ENCODE measurements around the gene ALPK3.

ALPK3 gene

DNA sequence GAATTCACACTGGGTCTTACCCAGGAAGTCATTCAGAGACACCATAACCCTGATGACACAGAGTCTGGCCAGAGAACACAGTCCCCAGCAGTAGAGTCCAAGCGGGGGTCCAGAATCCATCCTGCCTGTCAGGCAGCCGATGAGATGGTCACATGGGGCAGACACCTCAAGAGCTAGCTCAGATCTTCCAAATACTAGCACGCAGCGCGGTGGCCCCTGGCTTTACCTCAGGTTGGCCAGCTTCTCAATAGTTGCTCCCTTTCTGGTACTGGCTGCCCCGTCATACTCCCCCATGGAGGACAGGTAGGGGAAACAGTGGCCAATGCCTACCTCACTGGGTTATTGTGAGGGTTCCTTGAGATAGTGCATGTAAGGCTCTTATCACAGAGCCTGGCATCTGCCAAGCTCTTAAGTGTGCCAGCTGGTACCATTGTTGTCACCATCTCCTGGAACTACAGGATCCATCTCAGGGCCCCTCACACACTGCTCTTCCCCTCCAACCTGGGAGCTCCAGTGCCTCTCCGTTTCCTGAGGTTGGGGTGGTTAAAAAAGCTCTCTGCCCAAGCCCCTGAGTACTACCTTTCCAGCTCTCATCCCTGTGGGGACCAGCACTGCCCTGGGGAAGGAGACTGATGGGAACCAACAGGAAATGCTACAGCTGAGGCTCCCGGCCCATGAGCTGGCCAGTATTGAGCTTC lies 63.8 kb downstream of the ALPK3 start:
- no peak for DNase-seq (ENCODE audit: low spot score)
- TF ChIP-seq, protein P1, sequence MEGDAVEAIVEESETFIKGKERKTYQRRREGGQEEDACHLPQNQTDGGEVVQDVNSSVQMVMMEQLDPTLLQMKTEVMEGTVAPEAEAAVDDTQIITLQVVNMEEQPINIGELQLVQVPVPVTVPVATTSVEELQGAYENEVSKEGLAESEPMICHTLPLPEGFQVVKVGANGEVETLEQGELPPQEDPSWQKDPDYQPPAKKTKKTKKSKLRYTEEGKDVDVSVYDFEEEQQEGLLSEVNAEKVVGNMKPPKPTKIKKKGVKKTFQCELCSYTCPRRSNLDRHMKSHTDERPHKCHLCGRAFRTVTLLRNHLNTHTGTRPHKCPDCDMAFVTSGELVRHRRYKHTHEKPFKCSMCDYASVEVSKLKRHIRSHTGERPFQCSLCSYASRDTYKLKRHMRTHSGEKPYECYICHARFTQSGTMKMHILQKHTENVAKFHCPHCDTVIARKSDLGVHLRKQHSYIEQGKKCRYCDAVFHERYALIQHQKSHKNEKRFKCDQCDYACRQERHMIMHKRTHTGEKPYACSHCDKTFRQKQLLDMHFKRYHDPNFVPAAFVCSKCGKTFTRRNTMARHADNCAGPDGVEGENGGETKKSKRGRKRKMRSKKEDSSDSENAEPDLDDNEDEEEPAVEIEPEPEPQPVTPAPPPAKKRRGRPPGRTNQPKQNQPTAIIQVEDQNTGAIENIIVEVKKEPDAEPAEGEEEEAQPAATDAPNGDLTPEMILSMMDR (IDR thresholded peaks at IDR 0.05; ENCODE audit: extremely low read depth, missing control alignments): no peak

DNA sequence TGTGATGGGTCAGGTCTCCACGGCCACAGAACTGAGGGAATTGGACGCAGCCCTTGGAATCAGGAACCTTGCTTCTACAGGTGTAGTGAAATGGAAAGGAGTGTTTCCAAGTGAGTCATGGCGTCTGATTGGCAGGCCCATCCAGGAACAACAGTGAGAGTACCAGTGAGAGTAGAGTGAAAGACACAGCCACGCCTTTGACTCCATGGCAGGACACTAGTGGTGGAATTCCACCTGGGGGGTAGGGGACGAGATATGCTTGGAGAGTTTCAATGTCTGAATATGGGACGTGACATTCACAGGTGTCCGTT lies 64.3 kb downstream of the ALPK3 start:
- TF ChIP-seq, protein P1 (IDR thresholded peaks at IDR 0.05; ENCODE audit: extremely low read depth, missing control alignments): no peak
- no peak for DNase-seq (ENCODE audit: low spot score)

DNA sequence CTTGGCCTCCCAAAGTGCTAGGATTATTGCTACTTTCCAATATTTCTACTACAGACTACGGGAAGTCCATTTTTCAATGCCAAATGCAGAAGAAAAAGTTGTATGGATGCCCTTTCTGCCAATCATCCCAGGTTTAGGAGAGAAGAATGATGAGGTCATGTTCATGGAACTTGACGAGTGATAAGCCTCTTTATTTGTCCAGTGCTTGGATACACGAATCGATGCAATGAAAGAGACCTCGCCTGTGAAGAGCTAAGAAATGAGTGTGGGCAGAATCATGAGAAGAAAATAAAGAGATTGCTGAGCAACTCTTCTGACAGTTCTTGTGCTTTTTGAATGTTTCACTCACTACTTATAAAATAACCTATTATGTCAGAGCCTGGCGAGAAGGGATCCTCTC lies 66.3 kb downstream of the ALPK3 start:
- no peak for DNase-seq (ENCODE audit: low spot score)
- TF ChIP-seq, protein P1 (IDR thresholded peaks at IDR 0.05; ENCODE audit: extremely low read depth, missing control alignments): no peak

DNA sequence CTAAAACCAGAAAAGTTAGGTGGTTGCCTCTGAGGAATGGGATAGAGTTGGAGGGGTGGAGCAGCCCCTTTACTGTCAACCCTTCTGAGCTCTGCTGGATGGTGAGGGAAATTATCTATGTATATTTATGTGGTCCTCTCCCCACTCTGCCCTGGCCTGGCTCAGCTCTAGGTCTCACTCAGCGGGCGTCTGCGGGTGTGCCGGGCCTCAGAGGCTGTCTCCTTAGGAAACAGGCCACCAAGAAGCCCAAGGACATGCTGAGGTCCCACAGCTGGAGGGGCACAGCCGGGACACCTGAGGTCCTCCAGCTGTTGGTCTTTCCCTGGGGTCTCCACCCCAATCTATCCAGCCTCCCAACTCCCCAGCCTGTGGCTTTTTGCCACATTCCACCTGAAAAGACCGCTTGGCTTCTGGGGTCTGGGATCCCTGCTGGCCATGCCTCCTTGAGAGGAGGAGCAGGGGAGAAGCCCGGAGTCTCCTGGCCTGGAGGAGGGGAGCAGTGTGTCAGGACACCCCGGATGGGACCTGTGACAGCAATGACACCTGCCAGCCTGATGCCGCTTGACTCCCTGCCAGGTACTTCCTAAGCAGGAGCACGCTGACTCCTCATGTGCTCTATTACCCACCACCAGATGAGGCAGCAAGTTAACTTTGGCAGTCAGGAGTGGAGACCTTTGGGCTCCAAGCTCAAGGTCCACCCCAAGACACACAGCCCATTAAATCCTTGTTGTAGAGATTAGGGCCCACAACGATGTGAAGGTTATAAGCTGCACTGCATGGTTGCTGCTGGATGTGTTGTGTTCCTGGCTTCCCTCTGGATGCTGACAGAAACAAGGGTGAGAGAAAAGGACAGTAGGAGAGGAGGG lies 67.0 kb downstream of the ALPK3 start, which contains the start of gene SLC28A1:
Gene SLC28A1 (plus strand): TSS at position 747 of the 866 bp plus-strand sequence. CDS start 3,099 bp downstream, outside the sequence.
- DNase-seq (ENCODE audit: low spot score): no peak
- TF ChIP-seq, protein P1 (IDR thresholded peaks at IDR 0.05; ENCODE audit: extremely low read depth, missing control alignments): no peak

DNA sequence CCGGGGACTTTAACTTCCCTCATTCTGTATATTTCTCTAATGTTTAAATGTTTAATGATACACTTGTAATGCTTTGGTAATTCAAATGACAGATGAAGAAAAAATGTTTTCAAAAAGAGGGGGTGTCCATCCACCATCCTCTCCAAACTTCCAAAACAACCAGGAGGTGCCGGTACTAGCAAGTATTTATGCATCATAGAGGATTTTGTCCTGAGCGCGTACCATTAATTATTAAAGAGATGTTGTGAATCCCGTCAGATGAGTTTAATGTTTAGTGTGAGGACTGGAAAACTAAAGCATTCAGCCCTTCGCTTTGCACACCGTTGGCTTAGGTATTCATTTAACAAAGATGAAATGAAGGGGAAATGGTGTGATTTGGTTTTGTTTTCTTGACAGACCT lies 68.6 kb downstream of the ALPK3 start:
- TF ChIP-seq, protein P1 (IDR thresholded peaks at IDR 0.05; ENCODE audit: extremely low read depth, missing control alignments): no peak
- no peak for DNase-seq (ENCODE audit: low spot score)

DNA sequence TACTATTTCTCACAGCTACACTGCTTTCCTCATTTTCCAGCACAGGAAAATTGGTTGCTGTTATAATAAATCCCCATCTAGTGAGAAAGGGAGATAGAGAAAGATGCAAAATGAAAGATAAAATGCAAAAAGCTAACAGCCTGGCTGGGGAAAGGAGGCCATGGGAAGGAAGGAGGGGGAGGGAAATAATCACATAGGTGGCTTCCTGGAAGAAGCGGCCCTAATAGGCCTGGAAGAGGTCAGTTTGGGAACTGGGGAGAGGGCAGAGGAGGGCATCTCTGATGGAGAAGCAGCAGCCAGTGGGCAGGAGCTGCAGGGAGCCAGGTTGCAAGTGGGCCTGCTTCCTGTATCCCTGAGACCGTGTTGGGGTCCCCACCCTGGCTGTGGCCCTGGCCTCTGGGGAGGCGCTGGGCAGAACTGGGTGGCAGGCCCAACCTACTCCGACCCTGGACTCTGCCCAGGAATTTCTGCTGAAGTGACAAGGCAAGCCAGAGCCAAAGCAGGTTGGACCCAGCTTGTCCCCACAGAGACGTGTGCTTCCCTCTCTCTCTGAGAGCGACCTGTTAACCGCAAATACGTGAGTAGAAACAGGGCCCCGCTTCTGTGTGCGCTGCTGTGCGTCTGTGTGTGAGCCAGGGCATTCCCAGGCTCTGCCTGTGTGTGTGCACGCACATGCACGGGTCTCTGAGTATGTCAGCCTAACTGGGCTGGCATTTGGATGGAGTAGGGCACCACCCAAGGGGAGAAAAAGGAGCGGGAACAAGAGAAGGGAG lies 69.2 kb downstream of the ALPK3 start:
- no peak for DNase-seq (ENCODE audit: low spot score)
- TF ChIP-seq, protein P1 (IDR thresholded peaks at IDR 0.05; ENCODE audit: extremely low read depth, missing control alignments): no peak

DNA sequence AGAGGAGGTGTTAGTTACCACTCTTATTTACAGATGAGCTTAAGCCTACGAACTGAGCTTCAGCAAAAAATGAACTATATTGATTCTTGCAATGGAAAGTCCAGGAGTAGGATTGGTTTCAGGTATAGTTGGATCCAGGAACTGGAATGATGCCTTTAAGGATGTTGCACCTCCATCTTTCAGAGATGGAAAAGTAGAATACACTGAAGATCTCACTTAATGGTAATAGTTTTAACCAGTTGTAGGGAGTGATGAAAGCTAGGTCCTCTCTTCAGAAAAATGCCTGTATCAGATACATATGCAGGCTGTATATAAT lies 69.8 kb downstream of the ALPK3 start:
- TF ChIP-seq, protein P1 (IDR thresholded peaks at IDR 0.05; ENCODE audit: extremely low read depth, missing control alignments): no peak
- DNase-seq (ENCODE audit: low spot score): no peak

Data from GM20000 (cell line).